Type B pancreatic cell (in vitro differentiated cells): ENCODE results near the gene KIF27. TPM values are rescaled to one million over a fixed set of nuclear protein-coding genes. Genes with fewer than 3 reads are reported as not detected.
A peak's percentile ranks its signal among the peaks of the same experiment; 100 is the strongest.

Experiments
- DNase-seq: peaks from one replicate; pipeline ENCODE4 v3.0.0; 2021; ENCODE audit warnings: mixed read lengths; ENCODE audit not compliant: unreplicated experiment; ENCODE audit errors: extremely low spot score
- H3K27ac Mint-ChIP-seq: 2 replicates; pipeline ENCODE4 v1.8.0; 2021; ENCODE audit warnings: mild to moderate bottlenecking, mixed read lengths
- H3K27me3 Mint-ChIP-seq: 2 replicates; pipeline ENCODE4 v1.8.0; 2021; ENCODE audit warnings: mixed read lengths
- H3K36me3 Mint-ChIP-seq: 2 replicates; pipeline ENCODE4 v1.8.0; 2021; ENCODE audit warnings: mixed read lengths
- H3K4me1 Mint-ChIP-seq: one replicate; pipeline ENCODE4 v1.8.0; 2021; ENCODE audit warnings: mixed read lengths; ENCODE audit not compliant: unreplicated experiment
- H3K4me3 Mint-ChIP-seq: 2 replicates; pipeline ENCODE4 v1.8.0; 2021; ENCODE audit warnings: mild to moderate bottlenecking, mixed read lengths
- H3K9me3 Mint-ChIP-seq: 2 replicates; pipeline ENCODE4 v1.8.0; 2021; ENCODE audit warnings: mixed read lengths
- long read RNA-seq: library from polyadenylated mRNA; unstranded; transcript quantifications from one replicate; pipeline ENCODE4 v2.0.0, GENCODE V29; 2020
- total RNA-seq: library from RNA; stranded (reverse); gene quantifications from 2 replicates; pipeline ENCODE4 v1.2.1, GENCODE V29; 2021; ENCODE audit warnings: low replicate concordance
- TF ChIP-seq, protein P1 (sequence below): fragments of 200-600 bp; sonication (generic); conservative IDR thresholded peaks from 2 replicates; pipeline ENCODE4 v1.5.0; 2021; ENCODE audit warnings: antibody characterized with exemption, mild to moderate bottlenecking

Gene KIF27, protein sequence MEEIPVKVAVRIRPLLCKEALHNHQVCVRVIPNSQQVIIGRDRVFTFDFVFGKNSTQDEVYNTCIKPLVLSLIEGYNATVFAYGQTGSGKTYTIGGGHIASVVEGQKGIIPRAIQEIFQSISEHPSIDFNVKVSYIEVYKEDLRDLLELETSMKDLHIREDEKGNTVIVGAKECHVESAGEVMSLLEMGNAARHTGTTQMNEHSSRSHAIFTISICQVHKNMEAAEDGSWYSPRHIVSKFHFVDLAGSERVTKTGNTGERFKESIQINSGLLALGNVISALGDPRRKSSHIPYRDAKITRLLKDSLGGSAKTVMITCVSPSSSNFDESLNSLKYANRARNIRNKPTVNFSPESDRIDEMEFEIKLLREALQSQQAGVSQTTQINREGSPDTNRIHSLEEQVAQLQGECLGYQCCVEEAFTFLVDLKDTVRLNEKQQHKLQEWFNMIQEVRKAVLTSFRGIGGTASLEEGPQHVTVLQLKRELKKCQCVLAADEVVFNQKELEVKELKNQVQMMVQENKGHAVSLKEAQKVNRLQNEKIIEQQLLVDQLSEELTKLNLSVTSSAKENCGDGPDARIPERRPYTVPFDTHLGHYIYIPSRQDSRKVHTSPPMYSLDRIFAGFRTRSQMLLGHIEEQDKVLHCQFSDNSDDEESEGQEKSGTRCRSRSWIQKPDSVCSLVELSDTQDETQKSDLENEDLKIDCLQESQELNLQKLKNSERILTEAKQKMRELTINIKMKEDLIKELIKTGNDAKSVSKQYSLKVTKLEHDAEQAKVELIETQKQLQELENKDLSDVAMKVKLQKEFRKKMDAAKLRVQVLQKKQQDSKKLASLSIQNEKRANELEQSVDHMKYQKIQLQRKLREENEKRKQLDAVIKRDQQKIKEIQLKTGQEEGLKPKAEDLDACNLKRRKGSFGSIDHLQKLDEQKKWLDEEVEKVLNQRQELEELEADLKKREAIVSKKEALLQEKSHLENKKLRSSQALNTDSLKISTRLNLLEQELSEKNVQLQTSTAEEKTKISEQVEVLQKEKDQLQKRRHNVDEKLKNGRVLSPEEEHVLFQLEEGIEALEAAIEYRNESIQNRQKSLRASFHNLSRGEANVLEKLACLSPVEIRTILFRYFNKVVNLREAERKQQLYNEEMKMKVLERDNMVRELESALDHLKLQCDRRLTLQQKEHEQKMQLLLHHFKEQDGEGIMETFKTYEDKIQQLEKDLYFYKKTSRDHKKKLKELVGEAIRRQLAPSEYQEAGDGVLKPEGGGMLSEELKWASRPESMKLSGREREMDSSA (N-terminal part only)
- 9.3 and 13.3 TPM in 2 replicates for total RNA-seq
- long read RNA-seq, partial matches to known transcripts, result 47 of 70 reads
- long read RNA-seq, other reads (novel, unspliced or antisense), result 21 of 70 reads

DNA sequence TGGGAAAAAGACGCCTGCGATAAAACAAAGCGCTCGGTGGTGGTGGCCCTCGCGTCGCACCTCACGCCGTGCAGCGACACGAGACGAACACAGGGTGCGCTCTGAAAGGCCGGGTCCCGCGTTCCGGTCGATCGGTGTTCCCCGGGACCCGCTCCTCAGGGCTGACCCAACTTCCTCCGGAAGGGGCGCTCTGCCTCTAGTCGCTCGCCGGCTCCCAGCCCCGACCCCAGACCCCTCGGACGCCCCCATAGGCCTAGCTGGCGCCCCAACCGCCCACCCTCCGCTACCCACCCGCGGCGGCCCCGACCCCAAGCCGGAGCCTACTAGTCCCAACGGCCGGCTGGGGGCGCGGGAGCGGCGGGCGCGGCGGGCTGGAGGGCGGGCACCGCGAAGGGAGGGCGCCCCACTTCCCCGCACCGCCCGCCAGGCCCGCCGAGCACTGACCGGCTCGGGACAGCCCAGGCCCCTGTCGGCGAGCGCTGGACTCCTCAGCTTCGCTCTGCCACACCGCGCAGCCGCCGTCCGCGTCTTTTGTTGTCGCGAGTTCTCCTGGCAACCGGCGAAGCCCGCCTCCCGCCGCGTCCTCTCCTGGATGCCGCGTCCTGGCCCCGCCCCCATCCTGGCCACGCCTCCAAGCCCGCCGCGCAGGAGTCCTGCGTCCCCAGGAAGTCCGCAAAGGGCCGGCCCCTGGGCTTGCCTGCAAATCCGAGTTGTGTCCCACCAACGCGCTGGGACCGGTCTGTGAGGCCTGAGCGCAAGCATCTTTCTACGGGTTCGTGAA is at the start of gene KIF27:
KIF27 (minus strand) TSS at position 506 of the 781 bp plus-strand sequence. CDS start 5,841 bp downstream, outside the sequence.
- H3K9me3 Mint-ChIP-seq, result no peaks in the 10 kb centered on the region

DNA sequence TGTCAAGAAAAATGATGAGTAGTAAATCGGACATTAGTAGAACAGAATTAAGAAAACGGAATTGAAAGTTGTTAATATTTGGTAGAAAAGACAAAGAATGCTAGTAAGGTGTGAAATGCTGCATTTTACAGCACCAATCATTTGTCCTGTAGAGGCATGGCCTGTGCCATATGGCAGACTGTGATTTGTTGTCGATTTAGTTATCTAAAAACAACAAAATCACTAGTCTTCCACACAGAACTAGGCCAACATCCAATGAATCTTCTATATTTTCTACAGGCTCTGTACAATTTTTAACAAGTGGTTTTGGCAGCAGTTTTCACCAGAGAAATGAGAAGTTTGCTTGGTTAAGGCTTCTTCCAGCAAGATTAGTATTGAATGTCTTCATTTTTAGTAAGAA is 48.4 kb upstream of the KIF27 start:
- Mint-ChIP-seq H3K4me1 (peaks cover 10% of the 10 kb centered on the region), H3K27me3 (no peaks in the 10 kb centered on the region), H3K27ac (peak overlapping the region; percentile 51), H3K36me3 (peaks cover 63% of the 10 kb centered on the region), H3K4me3 (no peak overlapping the region), H3K9me3 (no peaks in the 10 kb centered on the region)
- TF ChIP-seq, protein P1, sequence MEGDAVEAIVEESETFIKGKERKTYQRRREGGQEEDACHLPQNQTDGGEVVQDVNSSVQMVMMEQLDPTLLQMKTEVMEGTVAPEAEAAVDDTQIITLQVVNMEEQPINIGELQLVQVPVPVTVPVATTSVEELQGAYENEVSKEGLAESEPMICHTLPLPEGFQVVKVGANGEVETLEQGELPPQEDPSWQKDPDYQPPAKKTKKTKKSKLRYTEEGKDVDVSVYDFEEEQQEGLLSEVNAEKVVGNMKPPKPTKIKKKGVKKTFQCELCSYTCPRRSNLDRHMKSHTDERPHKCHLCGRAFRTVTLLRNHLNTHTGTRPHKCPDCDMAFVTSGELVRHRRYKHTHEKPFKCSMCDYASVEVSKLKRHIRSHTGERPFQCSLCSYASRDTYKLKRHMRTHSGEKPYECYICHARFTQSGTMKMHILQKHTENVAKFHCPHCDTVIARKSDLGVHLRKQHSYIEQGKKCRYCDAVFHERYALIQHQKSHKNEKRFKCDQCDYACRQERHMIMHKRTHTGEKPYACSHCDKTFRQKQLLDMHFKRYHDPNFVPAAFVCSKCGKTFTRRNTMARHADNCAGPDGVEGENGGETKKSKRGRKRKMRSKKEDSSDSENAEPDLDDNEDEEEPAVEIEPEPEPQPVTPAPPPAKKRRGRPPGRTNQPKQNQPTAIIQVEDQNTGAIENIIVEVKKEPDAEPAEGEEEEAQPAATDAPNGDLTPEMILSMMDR, result no peak
- DNase-seq, result no peak

More for the DNA sequence above, at the start of gene KIF27:
- DNase-seq, result peak; percentile 99
- TF ChIP-seq, protein P1, result peak; percentile 75
- Mint-ChIP-seq H3K27ac (peak within 1 kb of the TSS; percentile 93), H3K36me3 (peaks cover 9% of the 10 kb centered on the region), H3K4me3 (peak within 1 kb of the TSS; percentile 90), H3K27me3 (no peaks in the 10 kb centered on the region), H3K4me1 (peaks cover 13% of the 10 kb centered on the region)

DNA sequence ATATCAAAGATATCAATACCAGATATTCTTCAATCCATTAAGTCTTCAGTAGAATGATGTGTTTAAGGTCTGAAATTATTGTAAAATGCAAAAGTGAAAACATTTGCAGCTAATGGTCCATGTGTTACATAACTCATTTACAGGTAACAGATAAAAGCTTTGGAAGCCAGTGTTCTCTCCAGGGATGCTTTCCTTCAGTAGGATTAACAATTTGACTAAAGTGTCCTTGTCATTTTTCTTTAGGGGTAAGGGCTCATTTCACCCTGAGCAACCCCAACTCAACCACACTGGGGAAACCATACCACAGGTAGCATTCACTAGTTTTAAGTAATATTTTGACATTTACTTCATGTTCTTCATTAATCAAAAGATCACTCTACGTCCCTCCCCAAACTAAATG is 45.8 kb upstream of the KIF27 start:
- no peak overlapping the region for H3K4me3 Mint-ChIP-seq
- H3K4me1 Mint-ChIP-seq, result peaks cover 6% of the 10 kb centered on the region

DNA sequence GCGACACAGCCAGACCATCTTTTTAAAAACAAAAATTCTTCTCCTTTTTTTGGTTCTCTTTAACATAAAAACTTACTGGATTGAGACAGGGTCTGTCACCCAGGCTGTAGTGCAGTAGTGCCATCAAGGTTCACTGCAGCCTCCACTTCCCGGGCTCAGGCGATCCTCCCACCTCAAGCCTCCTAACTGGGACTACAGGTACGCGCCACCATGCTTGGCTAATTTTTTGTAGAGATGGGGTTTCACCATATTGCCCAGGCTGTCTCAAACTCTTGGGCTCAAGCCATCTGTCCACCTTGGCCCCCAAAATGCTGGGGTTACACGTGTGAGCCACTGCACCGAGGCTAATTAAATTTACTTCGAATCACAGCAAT is 45.0 kb upstream of the KIF27 start:
- no peak overlapping the region for H3K4me3 Mint-ChIP-seq
- no peak overlapping the region for H3K27ac Mint-ChIP-seq
- no peaks in the 10 kb centered on the region for H3K27me3 Mint-ChIP-seq
- no peak for DNase-seq
- no peaks in the 10 kb centered on the region for H3K9me3 Mint-ChIP-seq
- peaks cover 6% of the 10 kb centered on the region for H3K4me1 Mint-ChIP-seq
- H3K36me3 Mint-ChIP-seq, result peaks cover 37% of the 10 kb centered on the region
- TF ChIP-seq, protein P1, result no peak

More for the DNA sequence above, 45.8 kb upstream of the KIF27 start:
- Mint-ChIP-seq H3K36me3 (peaks cover 45% of the 10 kb centered on the region), H3K27me3 (no peaks in the 10 kb centered on the region), H3K9me3 (no peaks in the 10 kb centered on the region), H3K27ac (peak overlapping the region; percentile 8)
- no peak for DNase-seq
- TF ChIP-seq, protein P1, result no peak
